OCI-LY7 (cell line): ENCODE results near the gene MLPH.

Source experiments
- CTCF ChIP-seq: fragments of 200-600 bp; sonication (generic); conservative IDR thresholded peaks from 2 replicates; pipeline ENCODE4 v1.5.1; 2014; ENCODE audit warnings: mild to moderate bottlenecking, antibody characterized with exemption, low read length, moderate library complexity, mixed read lengths
- EZH2phosphoT487 ChIP-seq: fragments of 200-600 bp; sonication (generic); IDR thresholded peaks from 2 replicates; pipeline ENCODE4 v1.6.1; 2018; ENCODE audit warnings: low read depth, borderline replicate concordance, mild to moderate bottlenecking, mixed run types, antibody characterized with exemption, low read length, moderate library complexity, mixed read lengths

- no peak for TF ChIP-seq CTCF
- TF ChIP-seq EZH2phosphoT487 = no peak
Observed at GRCh38 chr2:237472909-237473877, 13.9 kb upstream of the MLPH start.
